Stimulated activated CD4-positive, alpha-beta T cell treated with anti-CD3 and anti-CD28 coated beads, Interleukin-1b, Interleukin-23, amount 100 ng/mL, for 24 hours (primary cell): ENCODE measurements around the gene VAC14.

Experiments used
- DNase-seq, 4 experiments: peaks; one replicate each; pipeline ENCODE4 v3.0.0-alpha.2; 2020; ENCODE audit warnings: low read depth in 4 of 4, low spot score in 1 of 4

The VAC14 gene

GRCh38 chr16:70709457-70709856 is 91.5 kb downstream of the VAC14 start:
- DNase-seq, result no peak

- no peak for DNase-seq
These were observed 92.4 kb downstream of the VAC14 start for GRCh38 chr16:70708366-70709246.

GRCh38 chr16:70706948-70707465 is 94.0 kb downstream of the VAC14 start:
- no peak for DNase-seq

GRCh38 chr16:70705056-70705455 is 95.9 kb downstream of the VAC14 start:
- no peak for DNase-seq

GRCh38 chr16:70704586-70704985 is 96.4 kb downstream of the VAC14 start:
- no peak for DNase-seq

- DNase-seq, result no peak
These were observed 97.0 kb downstream of the VAC14 start for GRCh38 chr16:70703835-70704381.

GRCh38 chr16:70703041-70703834 is 97.7 kb downstream of the VAC14 start:
- no peak for DNase-seq

GRCh38 chr16:70702624-70703023 is 98.3 kb downstream of the VAC14 start:
- DNase-seq, result no peak

- no peak for DNase-seq
These were observed 99.0 kb downstream of the VAC14 start for GRCh38 chr16:70701998-70702397.

- DNase-seq, result no peak
These were observed 99.4 kb downstream of the VAC14 start for GRCh38 chr16:70701596-70701995.

- DNase-seq, result no peak
These were observed 99.9 kb downstream of the VAC14 start for GRCh38 chr16:70701036-70701435.

GRCh38 chr16:70700101-70701020 is 100.6 kb downstream of the VAC14 start:
- no peak for DNase-seq

- no peak for DNase-seq
These were observed 101.3 kb downstream of the VAC14 start for GRCh38 chr16:70699696-70700095.

GRCh38 chr16:70698901-70699300 is 102.1 kb downstream of the VAC14 start:
- DNase-seq, result no peak

- no peak for DNase-seq
These were observed 103.3 kb downstream of the VAC14 start for GRCh38 chr16:70697594-70698170.

- no peak for DNase-seq
These were observed 103.9 kb downstream of the VAC14 start for GRCh38 chr16:70696952-70697593.

- DNase-seq, result no peak
These were observed 104.6 kb downstream of the VAC14 start for GRCh38 chr16:70696355-70696754.

GRCh38 chr16:70695331-70696070 is 105.5 kb downstream of the VAC14 start:
- no peak for DNase-seq

- DNase-seq, result no peak
These were observed 106.1 kb downstream of the VAC14 start for GRCh38 chr16:70694868-70695218.
